GM23338 (cell line): ENCODE results near the gene EEF2. TPM values are rescaled to one million over a fixed set of nuclear protein-coding genes. Genes with fewer than 3 reads are reported as not detected.

Experiments
- ATAC-seq: fragments of 200-7000 bp; cut with Tn5 transposase; 3 replicates; pipeline ENCODE4 v1.9.1; 2020
- DNase-seq: peaks from one replicate; pipeline ENCODE4 v3.0.0-alpha.2; 2015; ENCODE audit warnings: low spot score
- H2AFZ ChIP-seq: fragments of 200-600 bp; sonication (generic); 2 replicates; pipeline ENCODE4 v1.8.0; 2016; ENCODE audit warnings: antibody characterized with exemption, mild to moderate bottlenecking, moderate library complexity
- H3F3A ChIP-seq: fragments of 200-600 bp; sonication (generic); replicated peaks from 2 replicates; pipeline ENCODE4 v1.8.0; 2017; ENCODE audit warnings: antibody characterized with exemption, mixed run types, low read depth
- H3K27ac ChIP-seq: fragments of 200-600 bp; sonication (generic); 2 replicates; pipeline ENCODE4 v1.6.1; 2016; ENCODE audit warnings: low read depth
- H3K27me3 ChIP-seq: fragments of 200-600 bp; sonication (generic); 2 replicates; pipeline ENCODE4 v1.8.0; 2016; ENCODE audit warnings: mild to moderate bottlenecking, mixed run types, moderate library complexity; ENCODE audit not compliant: insufficient read depth
- H3K36me3 ChIP-seq: fragments of 200-600 bp; sonication (generic); 2 replicates; pipeline ENCODE4 v1.8.0; 2016; ENCODE audit warnings: mild to moderate bottlenecking; ENCODE audit not compliant: insufficient read depth
- H3K4me1 ChIP-seq: fragments of 200-600 bp; sonication (generic); 2 replicates; pipeline ENCODE4 v1.8.0; 2016; ENCODE audit warnings: mild to moderate bottlenecking, moderate library complexity; ENCODE audit not compliant: insufficient read depth
- H3K4me2 ChIP-seq: fragments of 200-600 bp; sonication (generic); 2 replicates; pipeline ENCODE4 v1.7.1; 2017; ENCODE audit warnings: mixed run types
- H3K4me3 ChIP-seq: fragments of 200-600 bp; sonication (generic); 2 replicates; pipeline ENCODE4 v1.6.1; 2016; ENCODE audit warnings: mixed run types
- H3K79me2 ChIP-seq: fragments of 200-600 bp; sonication (generic); replicated peaks from 2 replicates; pipeline ENCODE4 v1.8.0; 2017; ENCODE audit warnings: mild to moderate bottlenecking; ENCODE audit not compliant: insufficient read depth
- H3K9me2 ChIP-seq: fragments of 200-600 bp; sonication (generic); 2 replicates; pipeline ENCODE4 v1.8.0; 2017; ENCODE audit not compliant: insufficient read depth
- H4K20me1 ChIP-seq: fragments of 200-600 bp; sonication (generic); replicated peaks from 2 replicates; pipeline ENCODE4 v1.8.0; 2017; ENCODE audit warnings: mild to moderate bottlenecking; ENCODE audit not compliant: insufficient read depth
- H3K27ac Mint-ChIP-seq: 2 replicates; pipeline ENCODE4 v1.8.0; 2020; ENCODE audit warnings: inconsistent platforms, mild to moderate bottlenecking, moderate library complexity, mixed read lengths
- H3K27me3 Mint-ChIP-seq: 3 replicates; pipeline ENCODE4 v1.8.0; 2022; ENCODE audit warnings: low read depth, mild to moderate bottlenecking, moderate library complexity, mixed read lengths, inconsistent platforms; ENCODE audit not compliant: insufficient read depth, poor library complexity
- H3K36me3 Mint-ChIP-seq: 3 replicates; pipeline ENCODE4 v1.8.0; 2021; ENCODE audit warnings: low read depth, mild to moderate bottlenecking, inconsistent platforms, moderate library complexity, mixed read lengths
- H3K4me1 Mint-ChIP-seq: 3 replicates; pipeline ENCODE4 v1.8.0; 2020; ENCODE audit warnings: mild to moderate bottlenecking, inconsistent platforms, mixed read lengths
- H3K4me3 Mint-ChIP-seq: 3 replicates; pipeline ENCODE4 v1.8.0; 2021; ENCODE audit warnings: moderate library complexity, mild to moderate bottlenecking, inconsistent platforms, mixed read lengths
- H3K9me3 Mint-ChIP-seq: 3 replicates; pipeline ENCODE4 v1.8.0; 2020; ENCODE audit warnings: moderate library complexity, mild to moderate bottlenecking, inconsistent platforms, mixed read lengths
- CREB1 ChIP-seq: fragments of 250-450 bp; sonication (Bioruptor Pico); IDR thresholded peaks from 2 replicates; pipeline ENCODE4 v1.5.0; 2020; ENCODE audit warnings: low read depth, mild to moderate bottlenecking, moderate library complexity
- CTCF ChIP-seq, 2 experiments: fragments of 200-600 bp in 1 of 2; sonication (generic) in 1 of 2; conservative IDR thresholded peaks; 2 replicates each; pipeline versions ENCODE4 v1.5.1 to v1.6.1; 2016 to 2017; ENCODE audit warnings: antibody characterized with exemption in 2 of 2, low read depth in 2 of 2, mild to moderate bottlenecking in 2 of 2, moderate library complexity in 1 of 2
- ETS1 ChIP-seq: IDR thresholded peaks from 2 replicates; pipeline ENCODE4 v1.6.1; 2016; ENCODE audit warnings: antibody characterized with exemption
- EZH2 ChIP-seq: fragments of 200-600 bp; sonication (generic); IDR thresholded peaks from one replicate; pipeline ENCODE4 v1.8.0; 2017; ENCODE audit warnings: antibody characterized with exemption, mild to moderate bottlenecking, low read depth; ENCODE audit not compliant: unreplicated experiment
- EZH2phosphoT487 ChIP-seq: fragments of 200-600 bp; sonication (generic); IDR thresholded peaks from one replicate; pipeline ENCODE4 v1.8.1; 2018; ENCODE audit warnings: antibody characterized with exemption; ENCODE audit not compliant: unreplicated experiment
- JUNB ChIP-seq: IDR thresholded peaks from one replicate; pipeline ENCODE4 v1.6.1; 2016; ENCODE audit warnings: antibody characterized with exemption; ENCODE audit not compliant: unreplicated experiment
- NANOG ChIP-seq: IDR thresholded peaks from 2 replicates; pipeline ENCODE4 v1.6.1; 2016; ENCODE audit warnings: antibody characterized with exemption, borderline replicate concordance
- POLR2AphosphoS5 ChIP-seq: IDR thresholded peaks from 2 replicates; pipeline ENCODE4 v1.6.1; 2016; ENCODE audit warnings: antibody characterized with exemption, low read depth
- REST ChIP-seq: IDR thresholded peaks from one replicate; pipeline ENCODE4 v1.6.1; 2018; ENCODE audit warnings: antibody characterized with exemption; ENCODE audit not compliant: unreplicated experiment
- STAT1 ChIP-seq: IDR thresholded peaks from one replicate; pipeline ENCODE4 v1.6.1; 2016; ENCODE audit warnings: antibody characterized with exemption; ENCODE audit not compliant: unreplicated experiment
- ZNF114 ChIP-seq: fragments of 250-450 bp; sonication (Bioruptor Pico); IDR thresholded peaks from 2 replicates; pipeline ENCODE4 v1.5.0; 2020; ENCODE audit warnings: mild to moderate bottlenecking, moderate library complexity
- ZNF331 ChIP-seq: fragments of 250-450 bp; sonication (Bioruptor Pico); IDR thresholded peaks from 2 replicates; pipeline ENCODE4 v1.5.0; 2020; ENCODE audit warnings: low read depth, mild to moderate bottlenecking, moderate library complexity
- ZNF462 ChIP-seq: fragments of 250-450 bp; sonication (Bioruptor Pico); IDR thresholded peaks from 2 replicates; pipeline ENCODE4 v1.5.0; 2020; ENCODE audit warnings: mild to moderate bottlenecking, moderate library complexity
- polyA plus RNA-seq: library from polyadenylated mRNA; unstranded; fragments of >200 nt; fragmentation: Nextera tagmentation; extraction: Ambion mirVana; gene quantifications from 2 replicates; pipeline ENCODE4 v1.2.1, GENCODE V29; 2016
- total RNA-seq: library from RNA; depleted of rRNA; stranded (reverse); fragments of >200 nt; shearing (Covaris generic); gene quantifications from 2 replicates; pipeline ENCODE4 v1.2.3, GENCODE V29; 2014

The EEF2 gene
- total and polyA plus RNA-seq, 2 experiments from 2014 or later = 772 to 2,987 TPM

GRCh38 chr19:4029247-4029614 is 44.0 kb upstream of the EEF2 start:
- no peaks in the 10 kb centered on the region for H3K4me1 ChIP-seq
- H2AFZ ChIP-seq = no peak overlapping the region
- H3K9me2 ChIP-seq = no peaks in the 10 kb centered on the region
- H4K20me1 ChIP-seq = no peaks in the 10 kb centered on the region; the same call in 1 of the 2 replicates
- H3K79me2 ChIP-seq = no peaks in the 10 kb centered on the region
- no peaks in the 10 kb centered on the region for H3K27me3 ChIP-seq
- H3K36me3 ChIP-seq = no peaks in the 10 kb centered on the region; the same call in 1 of the 2 replicates
- no peak overlapping the region for H3K4me2 ChIP-seq
- H3F3A ChIP-seq = no peaks in the 10 kb centered on the region
- DNase-seq (no peak), ATAC-seq (no peak)
- Mint-ChIP-seq H3K9me3 (no peaks in the 10 kb centered on the region), H3K27ac (no peak overlapping the region), H3K36me3 (peaks cover 33% of the 10 kb centered on the region), H3K27me3 (no peaks in the 10 kb centered on the region), H3K4me3 (no peak overlapping the region), H3K4me1 (no peaks in the 10 kb centered on the region)
- H3K27ac ChIP-seq = no peak overlapping the region
- no peak for TF ChIP-seq CREB1 (CRISPR knock-in tag)
- TF ChIP-seq POLR2AphosphoS5 = no peak
- no peak for TF ChIP-seq REST
- TF ChIP-seq EZH2phosphoT487 = no peak
- no peak for TF ChIP-seq CTCF (conservative IDR thresholded peaks at IDR 0.05; ENCODE audit: low read depth in 2 of 2)
- no peak for TF ChIP-seq ETS1
- no peak for TF ChIP-seq ZNF114 (CRISPR knock-in tag)
- TF ChIP-seq ZNF331 = no peak
- no peak for TF ChIP-seq ZNF462 (CRISPR knock-in tag)
- TF ChIP-seq NANOG = no peak
- no peak for TF ChIP-seq JUNB
- TF ChIP-seq STAT1 = no peak
- no peak for TF ChIP-seq EZH2
- no peak overlapping the region for H3K4me3 ChIP-seq
